ENCODE results near the gene HTR2B.
"Not testable (repeated sequence)": the region's sequence is repeated elsewhere in the genome, so short reads cannot be mapped to it uniquely, and the experiment has no call there.

HTR2B gene

DNA sequence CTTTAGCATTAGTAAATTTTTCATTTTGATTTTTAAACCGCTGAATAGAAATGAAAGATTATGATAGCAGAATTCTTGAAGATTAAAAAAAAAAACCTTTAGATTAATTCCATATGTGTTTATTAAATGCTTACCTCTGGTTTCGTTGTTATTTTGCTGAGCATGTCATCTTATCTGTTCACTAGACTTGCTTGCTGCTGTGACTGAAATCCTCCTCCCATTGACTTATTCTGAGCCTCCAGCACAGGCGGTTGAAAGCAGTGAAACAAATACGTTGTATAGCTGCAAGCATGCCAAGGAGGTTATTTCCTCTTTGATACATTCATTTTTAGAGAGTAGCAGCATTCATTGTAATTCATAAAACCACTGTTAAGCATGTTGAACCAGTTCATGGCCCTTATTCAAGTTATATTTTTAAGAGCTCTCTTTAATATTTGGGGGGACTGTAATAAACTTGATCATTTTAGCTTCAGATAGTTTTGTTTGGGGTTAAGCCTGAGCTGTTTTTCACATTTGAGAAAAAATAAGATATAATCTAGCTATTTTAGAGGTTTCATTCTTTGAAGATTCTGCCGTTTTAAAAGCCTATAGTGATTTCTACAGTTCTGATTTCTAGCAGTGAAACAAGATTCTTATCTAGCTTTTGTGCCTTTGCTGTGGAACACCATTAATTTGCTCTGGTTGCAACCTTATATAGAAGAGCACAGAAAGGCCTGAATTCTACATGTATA is at the start of gene HTR2B:
HTR2B (minus strand) TSS at position 205 of the 731 bp plus-strand sequence. CDS start 1,278 bp downstream, outside the sequence.
- DNase-seq = no peak

DNA sequence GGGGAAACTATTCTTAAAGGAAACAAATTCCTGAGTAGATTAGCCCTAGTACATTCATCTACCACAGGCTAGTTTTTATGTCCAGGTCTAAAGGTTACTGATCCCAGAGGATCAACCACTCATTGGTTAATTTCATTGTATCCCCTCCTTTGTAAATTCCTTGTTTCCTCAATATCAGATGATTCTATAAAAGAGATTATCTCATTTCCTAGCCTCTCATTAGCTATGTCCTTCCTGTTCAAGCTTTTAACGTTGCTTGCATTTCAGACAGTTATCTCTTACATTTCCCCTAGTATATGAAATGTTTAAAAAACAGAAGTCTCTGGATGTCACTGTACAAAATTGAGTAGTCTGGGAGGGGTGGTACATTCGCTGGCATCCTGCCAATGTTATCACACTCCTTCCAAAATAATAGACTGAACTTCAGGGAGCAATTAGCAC is 49.4 kb upstream of the HTR2B start:
- DNase-seq = no peak

DNA sequence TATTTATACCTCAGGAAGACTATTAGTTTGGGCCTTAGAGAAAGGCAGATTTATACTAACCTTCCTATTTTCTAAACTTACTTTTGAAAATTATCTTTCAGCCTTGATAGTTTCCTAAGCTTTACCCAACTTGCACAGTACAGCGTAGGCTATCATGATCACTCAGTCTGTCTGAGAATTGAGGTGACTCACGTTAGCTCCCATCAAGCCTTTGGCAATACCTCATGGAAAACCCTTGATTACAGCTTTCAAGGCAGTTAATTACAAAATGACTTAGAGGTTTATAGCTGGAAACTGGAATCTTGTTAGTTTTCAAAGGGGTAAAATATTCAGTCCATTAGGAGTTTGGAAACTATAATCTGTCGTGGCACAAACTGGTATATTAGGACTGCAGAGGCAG is 47.2 kb upstream of the HTR2B start:
- no peak for DNase-seq

GRCh38 chr2:231170055-231170454 is 45.2 kb upstream of the HTR2B start:
- DNase-seq = no peak

GRCh38 chr2:231169488-231169887 is 44.6 kb upstream of the HTR2B start:
- DNase-seq = no peak

- DNase-seq = no peak
Measured at GRCh38 chr2:231168460-231169139, 43.8 kb upstream of the HTR2B start.

- DNase-seq = no peak
Measured at GRCh38 chr2:231167745-231168459, 43.1 kb upstream of the HTR2B start.

DNA sequence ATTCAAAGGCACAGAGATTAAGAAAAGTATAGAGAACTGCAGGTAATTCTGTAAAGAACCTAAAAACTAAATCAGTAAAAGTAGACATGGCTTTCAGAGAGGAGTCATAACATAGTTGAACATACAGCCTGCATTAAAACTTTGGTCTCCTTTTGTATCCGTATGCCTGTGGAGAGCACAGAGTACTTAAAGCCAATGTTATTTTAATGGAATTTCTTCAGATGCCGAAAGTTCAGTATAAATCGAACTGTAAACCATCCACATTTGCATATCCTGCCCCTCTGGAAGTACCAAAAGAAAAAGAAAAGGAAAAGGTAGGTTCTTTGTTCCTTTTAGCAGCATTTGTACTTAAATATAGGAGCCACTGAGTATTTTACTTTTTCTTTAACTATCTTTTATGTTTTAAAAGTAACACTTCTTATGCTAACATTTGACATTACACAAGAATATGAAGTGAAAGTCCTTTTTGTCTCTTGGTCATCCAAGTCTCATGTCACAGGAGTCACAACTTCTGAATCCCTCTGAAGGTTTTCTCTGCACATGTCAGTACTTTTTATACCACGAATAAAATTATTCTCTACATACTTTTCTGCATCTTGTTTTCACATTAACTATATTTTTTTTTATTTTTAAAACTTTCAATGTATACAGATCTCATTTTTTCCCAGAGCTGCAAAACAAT is 38.7 kb upstream of the HTR2B start:
- no peak for DNase-seq

DNA sequence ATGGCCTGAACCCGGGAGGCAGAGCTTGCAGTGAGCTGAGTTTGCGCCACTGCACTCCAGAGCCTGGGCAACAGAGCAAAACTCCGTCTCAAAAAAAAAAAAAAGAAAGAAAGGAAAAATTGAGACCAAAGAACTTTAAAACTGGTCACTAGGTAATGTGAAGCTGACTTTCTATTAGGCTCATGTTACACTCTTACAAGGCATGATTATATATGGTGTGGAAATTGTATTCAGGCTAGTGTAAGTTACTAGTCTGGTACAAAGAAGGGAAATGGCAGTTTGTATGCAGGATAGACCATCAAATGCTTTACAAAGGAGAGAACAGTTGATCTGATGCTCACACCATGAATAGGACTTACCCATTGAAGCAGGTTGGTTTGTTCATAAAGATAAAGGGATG is 38.2 kb upstream of the HTR2B start:
- no peak for DNase-seq

DNA sequence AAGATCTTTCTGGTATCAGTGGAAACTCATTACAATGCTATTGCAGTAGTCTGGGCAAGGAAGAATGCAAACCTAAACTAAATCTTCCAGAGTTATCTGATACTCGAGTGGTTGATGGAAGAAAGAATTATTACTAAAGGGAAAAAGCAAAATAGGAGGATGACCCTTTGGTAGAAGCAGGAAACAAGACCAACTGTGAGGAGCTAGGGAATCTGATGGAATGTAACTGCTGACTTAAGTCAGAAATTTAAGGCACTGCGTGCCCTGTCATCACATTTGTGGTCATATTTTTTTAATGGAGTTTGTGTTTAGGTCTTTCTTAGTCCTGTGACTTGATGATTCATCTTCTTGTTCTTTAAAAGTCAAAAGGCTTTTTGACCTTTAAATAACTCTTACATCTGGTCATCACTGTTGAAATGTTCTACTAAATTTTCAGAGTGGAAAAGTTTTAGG is 37.1 kb upstream of the HTR2B start:
- DNase-seq = no peak

- no peak for DNase-seq
Measured at GRCh38 chr2:231161252-231161839, 36.5 kb upstream of the HTR2B start.

DNA sequence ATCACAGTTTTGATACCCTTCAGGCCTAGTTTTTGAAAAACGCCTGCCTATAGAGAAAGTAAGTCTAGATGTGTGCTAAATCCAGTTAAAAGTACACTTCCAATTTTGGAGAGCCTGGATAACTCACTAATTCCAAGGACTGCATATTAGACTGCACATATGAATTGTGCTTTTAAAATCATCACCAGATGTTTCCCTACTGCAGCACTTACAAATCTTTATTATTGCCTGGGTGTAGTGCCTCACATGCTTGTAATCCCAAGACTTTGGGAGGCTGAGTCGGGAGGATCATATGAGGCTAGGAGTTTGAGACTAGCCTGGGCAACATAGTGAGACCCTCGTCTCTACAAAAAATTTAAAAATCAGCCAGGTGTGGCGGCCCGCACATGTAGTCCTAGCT is 35.9 kb upstream of the HTR2B start:
- DNase-seq = no peak

DNA sequence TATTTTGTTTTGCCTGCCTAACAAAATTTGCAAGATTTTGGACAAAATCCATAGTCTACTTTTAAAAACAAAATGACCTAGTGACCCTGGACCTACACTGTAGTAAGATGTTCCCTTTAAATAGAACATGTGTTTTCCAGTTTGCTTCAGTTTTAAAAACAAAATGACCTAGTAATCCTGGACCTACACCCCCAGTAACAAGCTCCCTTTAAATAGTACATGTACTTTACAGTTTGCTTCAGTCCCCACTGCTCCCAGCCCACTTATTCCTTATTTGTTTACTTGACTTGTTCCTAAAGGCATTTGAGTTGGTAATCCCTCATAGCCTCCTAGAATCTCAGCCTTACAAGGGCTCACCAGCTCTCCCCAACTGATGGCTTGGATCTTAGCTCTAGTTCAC is 34.5 kb upstream of the HTR2B start:
- DNase-seq = no peak

DNA sequence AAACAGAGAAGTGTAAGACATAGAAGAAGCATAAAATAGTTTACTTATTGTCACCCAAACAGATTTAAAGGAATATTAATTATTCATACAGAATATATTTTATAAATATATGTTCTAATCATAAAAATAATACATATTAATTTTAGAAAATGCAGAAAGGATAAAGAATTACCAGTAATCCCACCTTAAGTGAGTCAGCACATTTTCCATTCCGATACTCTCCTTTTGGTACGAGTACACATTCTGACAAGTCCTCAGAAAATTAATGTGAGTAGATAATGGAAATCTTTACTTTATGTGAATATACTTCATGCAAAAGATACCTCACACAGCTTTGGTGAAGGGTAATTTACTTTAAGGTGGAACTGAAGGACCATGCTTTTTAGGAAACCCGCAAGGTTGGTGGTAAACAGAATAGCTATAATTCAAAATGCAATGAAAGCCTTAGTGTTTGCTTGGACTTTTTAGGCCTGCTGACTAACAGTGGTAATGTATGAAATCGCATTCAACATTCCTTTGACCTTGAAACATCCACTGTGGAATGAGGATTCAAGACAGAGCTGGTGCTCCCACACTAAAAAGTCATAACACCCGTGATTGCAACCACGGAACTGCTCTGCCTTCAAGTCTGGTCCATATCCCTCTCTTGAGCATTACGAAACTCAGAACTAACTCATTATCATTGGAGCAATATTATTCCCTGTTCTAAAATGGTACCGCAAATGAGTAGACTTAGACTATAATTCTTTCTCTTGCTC is 28.1 kb upstream of the HTR2B start:
- no peak for DNase-seq

DNA sequence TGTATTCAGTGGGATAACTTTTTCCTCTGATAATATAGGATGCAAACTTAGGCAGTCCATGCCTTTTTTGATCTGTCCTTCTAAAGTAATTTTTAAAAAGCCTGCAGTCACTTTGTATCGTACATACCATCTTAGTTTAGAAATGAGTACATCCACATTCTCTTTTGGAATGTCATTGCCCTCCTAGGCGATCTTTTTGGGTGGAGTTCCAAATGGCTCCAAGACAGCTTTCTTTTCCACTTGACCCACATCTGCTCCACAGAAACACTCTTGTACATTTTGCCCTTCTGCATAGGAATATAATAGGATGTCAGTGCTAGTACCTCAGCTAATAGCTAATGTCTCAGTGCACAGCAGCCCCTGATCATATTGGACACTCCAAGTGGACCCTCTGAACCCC is 21.8 kb upstream of the HTR2B start:
- DNase-seq = no peak

- DNase-seq = no peak
Measured at GRCh38 chr2:231144896-231145295, 20.1 kb upstream of the HTR2B start.

DNA sequence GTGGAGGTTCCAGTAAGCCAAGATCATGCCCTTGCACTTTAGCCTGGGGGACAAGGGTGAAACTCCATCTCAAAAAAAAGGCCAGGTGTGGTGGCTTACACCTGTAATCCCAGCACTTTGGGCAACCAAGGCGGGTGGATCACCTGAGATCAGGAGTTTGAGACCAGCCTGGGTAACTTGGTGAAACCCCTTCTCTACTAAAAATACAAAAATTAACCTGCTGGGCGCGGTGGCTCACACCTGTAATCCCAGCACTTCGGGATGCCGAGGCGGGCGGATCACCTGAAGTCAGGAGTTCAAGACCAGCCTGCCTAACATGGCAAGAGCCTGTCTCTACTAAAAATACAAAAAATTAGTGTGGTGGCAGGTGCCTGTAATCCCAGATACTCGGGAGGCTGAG is 16.0 kb upstream of the HTR2B start:
- DNase-seq = not testable (repeated sequence)

DNA sequence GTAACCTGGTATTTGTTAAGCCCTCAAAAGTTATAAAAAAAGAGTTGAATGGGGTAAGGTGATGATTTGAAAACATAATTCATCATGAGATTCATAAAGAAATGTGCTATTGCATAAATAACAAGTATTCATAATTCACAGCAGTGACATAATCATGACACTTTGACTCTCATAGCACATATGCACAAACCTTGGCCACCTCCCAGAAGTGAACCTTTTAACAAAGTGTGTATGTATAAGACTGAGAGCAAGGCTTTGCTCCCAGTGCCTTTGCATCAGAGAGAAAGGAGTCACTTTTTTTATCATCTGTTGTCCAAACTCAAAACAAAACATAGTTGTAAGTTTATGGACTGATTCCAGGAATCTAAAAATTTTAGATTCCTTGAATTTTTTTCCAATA is 15.0 kb upstream of the HTR2B start:
- no peak for DNase-seq

DNA sequence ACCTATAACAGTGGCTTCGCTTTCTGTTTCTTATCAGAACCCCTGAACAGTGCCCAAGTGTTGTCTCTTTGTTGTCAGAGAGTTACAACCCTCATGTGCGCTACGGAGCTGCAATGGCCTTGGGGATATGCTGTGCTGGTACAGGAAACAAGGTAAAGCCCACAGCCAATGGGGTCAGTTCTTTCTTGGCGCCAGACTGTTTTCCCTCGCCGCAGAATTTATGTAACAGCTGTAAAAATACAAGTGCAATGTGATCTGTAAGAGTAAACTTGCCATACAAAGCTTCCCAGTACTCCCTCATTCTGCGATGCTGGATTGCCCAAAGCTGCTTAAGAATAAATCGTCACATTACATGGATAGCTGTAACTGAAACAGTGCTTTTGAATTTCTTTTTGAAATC is 13.9 kb upstream of the HTR2B start:
- DNase-seq = no peak

DNA sequence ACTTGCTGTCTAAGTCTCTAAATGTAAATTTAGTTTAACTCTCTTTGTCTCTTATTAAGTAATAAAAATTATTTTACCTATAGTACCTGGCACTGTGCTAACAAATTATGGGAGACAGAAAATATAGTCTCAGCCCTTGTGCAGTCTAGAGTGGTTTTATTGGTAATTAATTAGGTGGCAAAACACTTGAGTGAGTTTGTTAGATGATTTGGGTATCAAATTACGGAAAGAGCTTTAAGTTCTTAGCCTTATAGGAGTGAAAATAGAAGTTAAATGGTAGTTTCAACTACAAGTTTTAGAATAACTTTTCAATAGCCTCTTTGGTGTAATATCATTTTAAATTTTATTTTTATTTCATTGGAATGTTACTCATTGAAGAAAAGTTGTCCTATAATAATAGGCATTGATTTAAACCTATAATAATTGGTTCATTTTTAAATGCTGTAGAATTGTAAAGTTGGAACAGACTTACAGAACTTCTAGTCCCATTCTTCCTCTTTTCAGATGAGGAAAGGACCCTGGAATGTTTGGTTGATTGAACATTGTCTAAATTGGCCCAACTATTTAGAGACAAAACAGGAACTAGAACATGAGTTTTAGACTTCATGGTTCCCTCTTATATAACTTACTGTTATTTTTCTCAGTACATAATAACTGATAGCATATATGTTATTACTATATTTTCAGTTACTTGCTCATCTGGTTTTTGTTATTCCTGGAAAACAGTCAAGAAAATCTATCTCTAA is 10.2 kb upstream of the HTR2B start:
- DNase-seq = no peak

DNA sequence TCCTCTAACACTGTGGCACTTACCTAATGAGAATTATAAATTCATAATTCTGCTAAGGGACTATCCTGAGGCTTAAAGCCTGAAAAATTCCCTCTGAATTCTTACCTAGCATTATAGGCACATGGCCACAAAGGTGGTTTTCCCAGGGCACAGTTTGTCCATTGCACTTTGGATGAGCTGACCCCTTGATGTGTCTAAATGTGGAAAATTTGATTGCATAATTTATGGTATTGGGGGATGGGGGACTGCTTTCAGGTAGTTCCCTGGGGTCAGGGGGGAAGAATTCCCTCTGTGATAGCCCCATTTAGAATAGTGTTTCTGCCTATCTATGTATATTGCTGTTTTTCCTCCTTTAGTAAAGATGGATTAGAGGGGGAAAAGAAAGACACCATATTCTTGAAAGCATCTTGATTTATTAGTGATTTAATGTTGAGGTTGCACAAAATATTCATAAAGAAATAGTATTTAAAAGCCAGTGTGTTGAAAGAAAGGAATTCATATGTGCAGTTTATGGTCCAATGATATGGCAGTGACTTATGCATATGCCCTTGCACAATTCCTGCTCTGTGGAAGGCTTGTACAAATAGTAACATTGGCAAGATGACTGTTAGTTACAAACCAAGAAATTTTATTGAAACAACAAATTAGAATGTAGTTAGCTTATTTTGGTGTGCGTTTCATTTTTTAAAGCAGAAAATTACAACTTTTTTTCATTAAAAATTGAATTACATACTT is 8.7 kb upstream of the HTR2B start:
- no peak for DNase-seq

All from activated T-cell treated with anti-CD3 and anti-CD28 coated beads for 4 hours (primary cell).